ENCODE measurements around the gene SRM.

DNA sequence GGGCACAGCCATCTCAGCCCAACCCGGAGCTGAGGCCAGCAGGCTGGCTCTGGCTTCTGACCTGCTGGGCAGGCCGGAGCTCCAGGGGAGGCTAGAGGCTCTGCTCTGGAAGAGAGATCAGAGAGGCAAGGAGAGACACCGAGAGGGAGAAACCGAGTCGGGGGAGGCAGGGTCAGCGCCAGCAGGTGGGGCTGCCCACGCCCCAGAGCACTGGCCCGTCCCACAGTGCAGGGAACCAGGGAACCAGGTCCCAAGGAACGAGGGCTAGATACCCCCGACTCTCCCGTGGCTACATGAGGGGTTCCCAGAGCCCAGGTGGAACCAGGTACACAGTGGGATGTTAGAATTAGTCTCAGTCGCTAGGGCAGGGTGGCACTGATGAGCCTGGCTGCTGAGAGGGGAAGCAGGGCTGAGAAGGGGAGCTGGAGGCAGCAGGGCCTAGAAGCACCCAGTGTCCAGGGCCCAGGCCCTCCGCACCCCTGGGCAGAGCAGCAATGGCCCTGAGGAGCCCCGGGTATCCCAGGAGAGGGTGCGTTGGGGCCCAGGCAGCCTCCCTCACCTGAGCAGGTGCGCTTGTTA, 14.9 kb downstream of the SRM start:
- no peak for TF ChIP-seq EZH2phosphoT487 (IDR thresholded peaks at IDR 0.05; ENCODE audit: insufficient read depth, low read depth)
- no peak for TF ChIP-seq EZH2 (IDR thresholded peaks at IDR 0.05; ENCODE audit: insufficient read depth, poor library complexity, severe bottlenecking)

Data from GM23248 (cell line).